Hepatocyte (in vitro differentiated cells): ENCODE results near the gene RTN4R. TPM values are rescaled to one million over a fixed set of nuclear protein-coding genes. Genes with fewer than 3 reads are reported as not detected.

Source experiments
- DNase-seq: peaks from one replicate; pipeline ENCODE4 v3.0.0-alpha.2; 2016; ENCODE audit warnings: low spot score
- H2AFZ ChIP-seq: fragments of 200-600 bp; sonication (generic); 2 replicates; pipeline ENCODE4 v1.6.0; 2016; ENCODE audit warnings: antibody characterized with exemption, mild to moderate bottlenecking
- H3K27ac ChIP-seq: fragments of 200-600 bp; sonication (generic); 2 replicates; pipeline ENCODE4 v1.5.1; 2016; ENCODE audit warnings: mild to moderate bottlenecking
- H3K27me3 ChIP-seq: fragments of 200-600 bp; sonication (generic); 2 replicates; pipeline ENCODE4 v1.6.1; 2016
- H3K36me3 ChIP-seq: fragments of 200-600 bp; sonication (generic); replicated peaks from 2 replicates; pipeline ENCODE4 v1.5.1; 2016; ENCODE audit warnings: low read depth; ENCODE audit not compliant: insufficient read depth
- H3K4me1 ChIP-seq: fragments of 200-600 bp; sonication (generic); 2 replicates; pipeline ENCODE4 v1.5.1; 2016; ENCODE audit warnings: mild to moderate bottlenecking, moderate library complexity; ENCODE audit not compliant: insufficient read depth
- H3K4me2 ChIP-seq: fragments of 200-600 bp; sonication (generic); 2 replicates; pipeline ENCODE4 v1.6.0; 2016
- H3K4me3 ChIP-seq: fragments of 200-600 bp; sonication (generic); 2 replicates; pipeline ENCODE4 v1.5.1; 2016; ENCODE audit warnings: mild to moderate bottlenecking
- H3K79me2 ChIP-seq: fragments of 200-600 bp; sonication (generic); 2 replicates; pipeline ENCODE4 v1.6.0; 2017; ENCODE audit warnings: mild to moderate bottlenecking
- H3K9me2 ChIP-seq: fragments of 200-600 bp; sonication (generic); replicated peaks from 2 replicates; pipeline ENCODE4 v1.6.0; 2017; ENCODE audit warnings: mild to moderate bottlenecking; ENCODE audit not compliant: insufficient read depth
- H3K9me3 ChIP-seq: fragments of 200-600 bp; sonication (generic); 2 replicates; pipeline ENCODE4 v1.5.1; 2016; ENCODE audit warnings: low read depth, mild to moderate bottlenecking
- H4K20me1 ChIP-seq: fragments of 200-600 bp; sonication (generic); 2 replicates; pipeline ENCODE4 v1.6.0; 2016; ENCODE audit warnings: mild to moderate bottlenecking; ENCODE audit not compliant: insufficient read depth, poor library complexity, severe bottlenecking
- CTCF ChIP-seq: fragments of 200-600 bp; sonication (generic); IDR thresholded peaks from 2 replicates; pipeline ENCODE4 v1.5.1; 2016; ENCODE audit warnings: antibody characterized with exemption, mild to moderate bottlenecking; ENCODE audit not compliant: poor library complexity
- EZH2 ChIP-seq: fragments of 200-600 bp; sonication (generic); IDR thresholded peaks from 2 replicates; pipeline ENCODE4 v1.6.1; 2016; ENCODE audit warnings: antibody characterized with exemption, mild to moderate bottlenecking, borderline replicate concordance
- EZH2phosphoT487 ChIP-seq: fragments of 200-600 bp; sonication (generic); IDR thresholded peaks from one replicate; pipeline ENCODE4 v1.6.1; 2018; ENCODE audit warnings: antibody characterized with exemption, mild to moderate bottlenecking, low read depth, moderate library complexity; ENCODE audit not compliant: unreplicated experiment, severe bottlenecking
- WGBS: methylation state at CpG from one replicate; pipeline ENCODE4 v1.1.6; 2016; ENCODE audit warnings: low lambda C conversion rate; ENCODE audit errors: missing lambda C conversion rate; 5-methylcytosine and 5-hydroxymethylcytosine counted together
- polyA plus RNA-seq: library from polyadenylated mRNA; unstranded; fragments of >200 nt; fragmentation: Nextera tagmentation; extraction: Ambion mirVana; gene quantifications from 2 replicates; pipeline ENCODE4 v1.2.1, GENCODE V29; 2016
- total RNA-seq: library from RNA; depleted of rRNA; stranded (reverse); fragments of >200 nt; gene quantifications from 2 replicates; pipeline ENCODE4 v1.2.3, GENCODE V29; 2014

The RTN4R gene
- total and polyA plus RNA-seq, 2 experiments from 2014 or later = 7.9 to 16.9 TPM

DNA sequence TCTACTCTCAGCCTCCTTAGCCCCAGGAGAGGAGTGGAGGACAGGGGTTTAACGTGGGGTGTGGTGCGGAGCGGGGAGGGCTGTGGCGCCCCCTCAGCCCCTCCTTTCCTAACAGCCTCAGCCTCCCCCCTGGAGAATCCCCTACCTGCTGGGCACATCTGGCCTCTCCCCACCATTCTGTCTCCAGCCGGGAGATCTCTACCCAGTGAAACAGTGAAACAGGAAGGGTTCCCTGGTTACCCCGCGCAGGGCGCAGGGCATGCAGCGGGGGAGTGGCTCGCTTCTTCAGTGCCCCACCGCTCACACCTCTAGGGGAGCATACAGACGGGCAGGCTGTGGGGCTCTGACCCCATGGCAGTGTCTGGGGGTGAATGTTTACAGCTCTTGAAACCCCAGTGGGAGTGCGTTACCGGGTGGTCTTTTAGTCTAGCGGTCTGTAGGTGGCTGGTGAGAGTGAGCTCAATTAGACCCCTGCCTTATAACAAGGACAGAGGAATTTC is 62.6 kb downstream of the RTN4R start:
- Histone ChIP-seq H4K20me1 (no peaks in the 10 kb centered on the region), H3K9me2 (no peaks in the 10 kb centered on the region), H3K4me2 (peak overlapping the region; percentile 83), H3K36me3 (no peaks in the 10 kb centered on the region), H3K79me2 (no peaks in the 10 kb centered on the region), H2AFZ (no peak overlapping the region), H3K4me3 (no peak overlapping the region), H3K27me3 (no peaks in the 10 kb centered on the region), H3K4me1 (peaks cover 53% of the 10 kb centered on the region), H3K9me3 (no peaks in the 10 kb centered on the region), H3K27ac (peak overlapping the region; percentile 83)
- WGBS = 89% methylated on average over 14 of the region's 15 CpGs
- DNase-seq = no peak
- TF ChIP-seq EZH2phosphoT487 = no peak
- TF ChIP-seq CTCF = no peak
- no peak for TF ChIP-seq EZH2

GRCh38 chr22:20204806-20205205 is 63.3 kb downstream of the RTN4R start:
- Histone ChIP-seq H4K20me1 (no peaks in the 10 kb centered on the region), H3K36me3 (no peaks in the 10 kb centered on the region), H3K9me2 (no peaks in the 10 kb centered on the region), H3K27me3 (no peaks in the 10 kb centered on the region), H3K27ac (peak overlapping the region; percentile 83), H3K4me2 (peak overlapping the region; percentile 83), H3K79me2 (no peaks in the 10 kb centered on the region), H3K4me3 (no peak overlapping the region), H2AFZ (peak overlapping the region; percentile 37), H3K9me3 (no peaks in the 10 kb centered on the region), H3K4me1 (peaks cover 53% of the 10 kb centered on the region)
- TF ChIP-seq CTCF = no peak
- WGBS = 44% methylated on average over 16 of the region's 16 CpGs
- peak; percentile 34 for DNase-seq

DNA sequence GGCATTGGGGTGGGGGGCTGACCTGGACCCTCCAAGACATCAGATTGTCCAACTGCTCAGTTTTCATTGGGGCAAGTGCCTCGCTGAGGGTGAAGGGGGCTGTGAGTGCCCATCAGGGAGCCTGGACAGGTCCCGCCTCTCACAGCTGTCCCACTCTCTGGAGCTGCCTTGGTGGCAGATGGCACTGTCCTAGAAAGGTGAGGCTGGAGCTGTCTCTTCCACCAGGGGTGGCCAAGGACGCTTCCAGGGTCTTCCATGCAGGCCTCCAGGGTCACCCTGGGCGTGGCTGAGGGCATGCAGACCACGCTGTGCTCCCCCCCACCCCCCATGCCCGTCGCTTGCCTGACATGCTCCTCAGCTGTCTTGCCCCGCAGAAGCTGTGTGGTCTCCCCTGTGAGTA is 63.8 kb downstream of the RTN4R start:
- Histone ChIP-seq H4K20me1 (no peaks in the 10 kb centered on the region), H3K4me3 (no peak overlapping the region), H3K4me1 (peaks cover 53% of the 10 kb centered on the region), H3K27me3 (no peaks in the 10 kb centered on the region), H3K36me3 (no peaks in the 10 kb centered on the region), H3K4me2 (peak overlapping the region; percentile 83), H3K79me2 (no peaks in the 10 kb centered on the region), H2AFZ (no peak overlapping the region), H3K27ac (peak overlapping the region; percentile 83), H3K9me2 (no peaks in the 10 kb centered on the region), H3K9me3 (no peaks in the 10 kb centered on the region)
- DNase-seq = no peak
- 76% methylated on average over 8 of the region's 8 CpGs for WGBS
- TF ChIP-seq EZH2 (no peak), EZH2phosphoT487 (no peak), CTCF (no peak)
